Mucosa of gallbladder (tissue), 1 donor: ENCODE measurements around the gene MINAR1. TPM values are rescaled to one million over a fixed set of nuclear protein-coding genes. Genes with fewer than 3 reads are reported as not detected.

Experiments used
- DNase-seq: peaks from one replicate; pipeline ENCODE4 v3.0.0-alpha.2; 2020; ENCODE audit warnings: low spot score
- total RNA-seq: library from RNA; stranded (reverse); gene quantifications from one replicate; pipeline ENCODE4 v1.2.1, GENCODE V29; 2021
- donor health status: DM: no; HTN: no; CAD: no.

Gene MINAR1
- total RNA-seq, 1 donor from 2014 or later, result 0.32 TPM

- DNase-seq, result no peak
These were observed 474 bp downstream of the MINAR1 start for GRCh38 chr15:79432345-79433275.

GRCh38 chr15:79433276-79433990, 1.3 kb downstream of the MINAR1 start:
- no peak for DNase-seq

GRCh38 chr15:79434361-79434760, 2.2 kb downstream of the MINAR1 start:
- no peak for DNase-seq

- no peak for DNase-seq
These were observed 4.1 kb downstream of the MINAR1 start for GRCh38 chr15:79436037-79436780.

GRCh38 chr15:79437275-79438000, 5.3 kb downstream of the MINAR1 start:
- DNase-seq, result no peak

GRCh38 chr15:79439236-79439635, 7.1 kb downstream of the MINAR1 start:
- DNase-seq, result no peak

GRCh38 chr15:79440355-79440908, 8.3 kb downstream of the MINAR1 start:
- DNase-seq, result no peak

GRCh38 chr15:79442911-79443310, 10.8 kb downstream of the MINAR1 start:
- no peak for DNase-seq

- DNase-seq, result no peak
These were observed 14.9 kb downstream of the MINAR1 start for GRCh38 chr15:79447060-79447459.

GRCh38 chr15:79450648-79451047, 18.5 kb downstream of the MINAR1 start:
- no peak for DNase-seq

GRCh38 chr15:79451361-79451999, 19.3 kb downstream of the MINAR1 start:
- no peak for DNase-seq

GRCh38 chr15:79452244-79453051, 20.3 kb downstream of the MINAR1 start:
- no peak for DNase-seq

- no peak for DNase-seq
These were observed 21.3 kb downstream of the MINAR1 start for GRCh38 chr15:79453446-79453845.

GRCh38 chr15:79454063-79454462, 21.9 kb downstream of the MINAR1 start:
- no peak for DNase-seq

- no peak for DNase-seq
These were observed 23.2 kb downstream of the MINAR1 start for GRCh38 chr15:79455361-79455760.

- no peak for DNase-seq
These were observed 23.8 kb downstream of the MINAR1 start for GRCh38 chr15:79455943-79456342.

GRCh38 chr15:79458491-79458890, 26.4 kb downstream of the MINAR1 start:
- no peak for DNase-seq

- no peak for DNase-seq
These were observed 27.5 kb downstream of the MINAR1 start for GRCh38 chr15:79459666-79460065.

- DNase-seq, result no peak
These were observed 31.1 kb downstream of the MINAR1 start for GRCh38 chr15:79463043-79463780.
